Trophoblast cell (in vitro differentiated cells and primary cell): Measurements from ENCODE around the gene PATZ1.

ENCODE experiments used
- DNase-seq, 2 donors: peaks; one replicate each; pipeline ENCODE4 v3.0.0-alpha.2; 2016
- H2AFZ ChIP-seq: 2 replicates; pipeline ENCODE4 v1.6.1; 2013; ENCODE audit warnings: low read length, moderate library complexity, mild to moderate bottlenecking; ENCODE audit not compliant: insufficient read depth, poor library complexity
- H2AK5ac ChIP-seq: 2 replicates; pipeline ENCODE4 v1.6.1; 2013; ENCODE audit warnings: mild to moderate bottlenecking, low read length
- H2BK120ac ChIP-seq: 2 replicates; pipeline ENCODE4 v1.6.1; 2013; ENCODE audit warnings: low read length, mild to moderate bottlenecking, moderate library complexity; ENCODE audit not compliant: insufficient read depth, poor library complexity
- H2BK12ac ChIP-seq: 2 replicates; pipeline ENCODE4 v1.6.1; 2013; ENCODE audit warnings: mild to moderate bottlenecking, low read length, moderate library complexity
- H2BK5ac ChIP-seq: 2 replicates; pipeline ENCODE4 v1.6.1; 2013; ENCODE audit warnings: low read length, low read depth, moderate library complexity, mild to moderate bottlenecking; ENCODE audit not compliant: poor library complexity
- H3K14ac ChIP-seq: 2 replicates; pipeline ENCODE4 v1.6.1; 2013; ENCODE audit warnings: mild to moderate bottlenecking, low read length
- H3K18ac ChIP-seq: 2 replicates; pipeline ENCODE4 v1.6.1; 2013; ENCODE audit warnings: mild to moderate bottlenecking, low read length
- H3K23ac ChIP-seq: 2 replicates; pipeline ENCODE4 v1.6.1; 2013; ENCODE audit warnings: low read length
- H3K27ac ChIP-seq: 2 replicates; pipeline ENCODE4 v1.5.1; 2013; ENCODE audit warnings: low read depth, mild to moderate bottlenecking, inconsistent platforms, low read length, moderate library complexity
- H3K27me3 ChIP-seq: 2 replicates; pipeline ENCODE4 v1.6.1; 2013; ENCODE audit warnings: inconsistent platforms, mild to moderate bottlenecking, low read length, moderate library complexity; ENCODE audit not compliant: insufficient read depth
- H3K36me3 ChIP-seq, 2 experiments: 1 replicate in 1 of 2; 2 replicates in 1 of 2; pipeline ENCODE4 v1.6.1; 2013; ENCODE audit warnings: low read length in 2 of 2, mild to moderate bottlenecking in 2 of 2, moderate library complexity in 1 of 2; ENCODE audit not compliant: insufficient read depth in 2 of 2, control insufficient read depth in 1 of 2
- H3K4ac ChIP-seq: 2 replicates; pipeline ENCODE4 v1.6.1; 2013; ENCODE audit warnings: low read depth, mild to moderate bottlenecking, low read length, moderate library complexity
- H3K4me1 ChIP-seq, 2 experiments: 1 replicate in 1 of 2; 2 replicates in 1 of 2; pipeline ENCODE4 v1.6.1; 2013; ENCODE audit warnings: low read length in 2 of 2, mild to moderate bottlenecking in 2 of 2, moderate library complexity in 1 of 2; ENCODE audit not compliant: insufficient read depth in 2 of 2, control insufficient read depth in 1 of 2
- H3K4me2 ChIP-seq: 2 replicates; pipeline ENCODE4 v1.6.1; 2013; ENCODE audit warnings: inconsistent platforms, mild to moderate bottlenecking, low read length, moderate library complexity
- H3K4me3 ChIP-seq: 2 replicates; pipeline ENCODE4 v1.5.1; 2013; ENCODE audit warnings: mild to moderate bottlenecking, low read depth, low read length, inconsistent platforms
- H3K79me1 ChIP-seq: one replicate; pipeline ENCODE4 v1.6.1; 2013; ENCODE audit warnings: low read length
- H3K79me2 ChIP-seq: 2 replicates; pipeline ENCODE4 v1.6.1; 2013; ENCODE audit warnings: low read length, mild to moderate bottlenecking; ENCODE audit not compliant: control insufficient read depth, insufficient read depth, poor library complexity
- H3K9ac ChIP-seq: 2 replicates; pipeline ENCODE4 v1.6.1; 2013; ENCODE audit warnings: mild to moderate bottlenecking, low read length
- H3K9me3 ChIP-seq: 2 replicates; pipeline ENCODE4 v1.6.1; 2013; ENCODE audit warnings: low read depth, mild to moderate bottlenecking, control low read depth, inconsistent platforms, low read length; ENCODE audit not compliant: insufficient read depth
- H4K12ac ChIP-seq: 2 replicates; pipeline ENCODE4 v1.6.1; 2013; ENCODE audit warnings: low read depth, mild to moderate bottlenecking, low read length, moderate library complexity
- H4K8ac ChIP-seq: 2 replicates; pipeline ENCODE4 v1.6.1; 2013; ENCODE audit warnings: low read depth, mild to moderate bottlenecking, low read length, moderate library complexity
- H4K91ac ChIP-seq: one replicate; pipeline ENCODE4 v1.6.1; 2013; ENCODE audit warnings: low read depth, mild to moderate bottlenecking, low read length, moderate library complexity
- WGBS: extraction: QIAGEN DNeasy Blood & Tissue Kit; methylation state at CpG from one replicate; pipeline ENCODE4 v1.1.7; 2013; ENCODE audit warnings: missing lambda C conversion rate; ENCODE audit not compliant: insufficient read length, insufficient coverage; ENCODE audit errors: extremely low coverage; 5-methylcytosine and 5-hydroxymethylcytosine counted together

PATZ1 gene

DNA sequence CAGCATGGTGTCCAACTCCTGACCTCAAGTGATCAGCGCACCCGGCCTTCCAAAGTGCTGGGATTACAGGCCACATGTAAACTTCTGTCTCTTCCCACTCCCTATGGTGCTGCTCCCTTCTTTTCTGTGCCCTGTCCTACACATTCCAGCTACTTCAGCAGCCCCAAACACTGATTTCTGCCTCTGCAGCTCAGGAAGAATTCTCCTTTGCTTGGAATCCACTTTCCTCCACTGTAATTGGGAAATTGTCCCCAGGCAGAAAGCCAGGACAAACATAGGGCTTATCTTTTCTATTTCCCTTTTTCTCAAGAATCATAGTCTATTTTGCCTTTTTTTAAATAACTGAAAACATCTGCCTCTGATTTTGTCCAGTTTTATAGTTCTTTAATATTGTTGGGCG is 32.0 kb upstream of the PATZ1 start:
- Histone ChIP-seq H3K27me3 (no peaks in the 10 kb centered on the region), H3K9me3 (no peaks in the 10 kb centered on the region), H2AFZ (no peak overlapping the region), H3K18ac (no peak overlapping the region), H2BK12ac (no peak overlapping the region), H3K79me1 (no peaks in the 10 kb centered on the region), H3K4me3 (no peak overlapping the region), H3K14ac (no peak overlapping the region), H4K12ac (no peak overlapping the region), H3K4ac (no peak overlapping the region), H3K79me2 (no peaks in the 10 kb centered on the region), H3K36me3 (no peaks in the 10 kb centered on the region), H4K8ac (no peak overlapping the region), H3K23ac (no peak overlapping the region), H3K27ac (no peak overlapping the region), H3K4me1 (no peaks in the 10 kb centered on the region), H3K9ac (no peak overlapping the region), H2AK5ac (no peak overlapping the region), H2BK5ac (no peak overlapping the region), H3K4me2 (no peak overlapping the region), H2BK120ac (no peak overlapping the region), H4K91ac (no peak overlapping the region)
- WGBS: no CpG with 5 or more reads among the region's 3 CpGs
- no peak for DNase-seq

DNA sequence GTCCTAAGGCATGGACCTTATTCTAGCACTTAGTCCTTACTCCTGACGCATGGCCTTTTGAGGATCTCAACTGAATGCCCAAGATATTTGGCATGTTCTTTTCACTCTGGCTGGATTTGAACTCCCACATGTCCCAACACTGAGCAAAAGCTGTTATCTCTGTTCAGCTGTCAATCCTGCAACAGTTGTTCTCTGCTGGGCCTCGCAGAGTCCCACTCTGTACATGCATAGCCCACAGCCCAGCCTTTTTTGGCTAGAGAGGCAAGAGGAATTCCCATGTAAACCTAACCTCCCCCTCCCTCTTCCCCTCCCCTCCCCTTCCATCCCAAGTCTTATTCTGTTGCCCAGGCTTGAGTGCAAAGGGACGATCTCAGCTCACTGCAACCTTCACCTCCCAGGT is 31.5 kb upstream of the PATZ1 start:
- no peak overlapping the region for H4K12ac ChIP-seq
- H3K4me2 ChIP-seq: no peak overlapping the region
- no peak overlapping the region for H3K18ac ChIP-seq
- H3K4me1 ChIP-seq: no peaks in the 10 kb centered on the region
- no peaks in the 10 kb centered on the region for H3K9me3 ChIP-seq
- no peak for DNase-seq
- no CpG with 5 or more reads among the region's 3 CpGs for WGBS
- no peak overlapping the region for H2AFZ ChIP-seq
- no peak overlapping the region for H2AK5ac ChIP-seq
- no peak overlapping the region for H2BK120ac ChIP-seq
- no peak overlapping the region for H4K91ac ChIP-seq
- no peaks in the 10 kb centered on the region for H3K36me3 ChIP-seq
- H2BK12ac ChIP-seq: no peak overlapping the region
- no peak overlapping the region for H3K9ac ChIP-seq
- no peak overlapping the region for H2BK5ac ChIP-seq
- no peak overlapping the region for H3K4ac ChIP-seq
- no peak overlapping the region for H3K27ac ChIP-seq
- H4K8ac ChIP-seq: no peak overlapping the region
- H3K79me1 ChIP-seq: no peaks in the 10 kb centered on the region
- H3K4me3 ChIP-seq: no peak overlapping the region
- H3K23ac ChIP-seq: no peak overlapping the region
- H3K14ac ChIP-seq: no peak overlapping the region
- no peaks in the 10 kb centered on the region for H3K27me3 ChIP-seq
- no peaks in the 10 kb centered on the region for H3K79me2 ChIP-seq

DNA sequence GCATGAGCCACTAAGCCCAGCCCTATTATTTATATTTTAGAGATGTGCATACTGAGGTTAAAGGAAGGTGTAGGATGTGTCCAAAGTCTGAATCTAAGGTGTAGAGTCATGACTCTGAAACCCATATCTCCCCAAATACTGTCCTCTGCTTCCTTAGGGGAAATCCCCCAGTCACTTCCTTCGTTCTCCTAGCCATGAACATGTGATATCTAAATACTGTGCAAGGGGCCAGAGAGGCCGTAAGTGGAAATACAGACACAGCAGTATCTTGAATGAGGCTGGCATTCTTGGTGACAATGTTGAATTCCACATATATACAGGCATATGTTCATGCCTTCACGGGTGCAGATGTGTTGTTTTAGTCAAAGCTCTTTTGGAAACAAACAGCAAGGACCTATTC is 21.3 kb upstream of the PATZ1 start:
- Histone ChIP-seq H3K4me1 (no peaks in the 10 kb centered on the region), H3K9me3 (no peaks in the 10 kb centered on the region), H3K18ac (no peak overlapping the region), H3K23ac (no peak overlapping the region), H3K4me3 (no peak overlapping the region), H3K27ac (no peak overlapping the region), H4K12ac (no peak overlapping the region), H3K4ac (no peak overlapping the region), H2BK12ac (no peak overlapping the region), H2AK5ac (no peak overlapping the region), H3K14ac (no peak overlapping the region), H2AFZ (no peak overlapping the region), H3K36me3 (no peaks in the 10 kb centered on the region), H3K4me2 (no peak overlapping the region), H3K79me1 (no peaks in the 10 kb centered on the region), H4K91ac (no peak overlapping the region), H3K79me2 (no peaks in the 10 kb centered on the region), H4K8ac (no peak overlapping the region), H3K27me3 (no peaks in the 10 kb centered on the region), H2BK5ac (no peak overlapping the region), H2BK120ac (no peak overlapping the region), H3K9ac (no peak overlapping the region)
- DNase-seq: no peak
- no CpG with 5 or more reads among the region's 3 CpGs for WGBS

DNA sequence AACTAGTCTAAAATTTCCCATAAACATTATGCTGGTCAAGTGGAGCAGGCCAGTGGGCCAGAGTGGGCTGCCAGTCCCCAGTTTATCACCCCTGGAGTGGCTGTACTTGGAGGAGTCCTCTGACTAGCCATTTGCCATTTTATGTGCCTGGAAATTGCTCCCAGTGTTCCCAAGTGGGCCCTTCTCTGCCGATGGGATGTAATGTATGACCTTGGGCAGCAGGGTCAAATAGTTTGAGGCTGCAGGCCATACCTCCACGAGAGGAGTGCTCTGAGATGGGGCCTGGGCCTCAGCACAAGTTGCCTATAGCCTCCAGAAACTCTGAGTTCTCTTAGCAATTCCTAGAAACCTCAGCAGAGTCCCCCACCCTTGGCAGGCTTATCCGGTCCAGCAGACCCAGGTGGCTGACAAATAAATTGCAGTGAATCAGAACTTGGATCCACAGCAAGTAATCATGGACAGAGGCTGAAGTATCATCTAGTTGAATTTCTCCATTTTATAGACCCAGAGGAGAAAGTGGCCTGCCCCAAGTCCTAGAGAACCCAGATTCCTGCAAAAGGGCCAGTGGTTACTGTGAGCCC is 17.8 kb upstream of the PATZ1 start:
- H2AK5ac ChIP-seq: no peak overlapping the region
- no CpG with 5 or more reads among the region's 3 CpGs for WGBS
- no peak overlapping the region for H3K9ac ChIP-seq
- H3K36me3 ChIP-seq: no peaks in the 10 kb centered on the region
- no peak overlapping the region for H3K27ac ChIP-seq
- no peaks in the 10 kb centered on the region for H3K27me3 ChIP-seq
- no peak overlapping the region for H3K4me2 ChIP-seq
- no peak overlapping the region for H3K4me3 ChIP-seq
- H2BK12ac ChIP-seq: no peak overlapping the region
- no peak overlapping the region for H2BK5ac ChIP-seq
- no peak for DNase-seq
- H3K79me1 ChIP-seq: no peaks in the 10 kb centered on the region
- no peaks in the 10 kb centered on the region for H3K79me2 ChIP-seq
- H2AFZ ChIP-seq: no peak overlapping the region
- no peaks in the 10 kb centered on the region for H3K4me1 ChIP-seq
- no peaks in the 10 kb centered on the region for H3K9me3 ChIP-seq
- no peak overlapping the region for H3K18ac ChIP-seq
- H3K23ac ChIP-seq: no peak overlapping the region
- H3K4ac ChIP-seq: no peak overlapping the region
- no peak overlapping the region for H4K8ac ChIP-seq
- no peak overlapping the region for H4K12ac ChIP-seq
- no peak overlapping the region for H4K91ac ChIP-seq
- no peak overlapping the region for H2BK120ac ChIP-seq
- no peak overlapping the region for H3K14ac ChIP-seq
